GM15510 (cell line): ENCODE results near the gene ANXA9.

ENCODE experiments used
- POLR2A ChIP-seq: IDR thresholded peaks from 3 replicates; pipeline ENCODE4 v1.6.1; 2011; ENCODE audit warnings: borderline replicate concordance; ENCODE audit not compliant: insufficient read length; ENCODE audit errors: extremely low read depth

The ANXA9 gene

DNA sequence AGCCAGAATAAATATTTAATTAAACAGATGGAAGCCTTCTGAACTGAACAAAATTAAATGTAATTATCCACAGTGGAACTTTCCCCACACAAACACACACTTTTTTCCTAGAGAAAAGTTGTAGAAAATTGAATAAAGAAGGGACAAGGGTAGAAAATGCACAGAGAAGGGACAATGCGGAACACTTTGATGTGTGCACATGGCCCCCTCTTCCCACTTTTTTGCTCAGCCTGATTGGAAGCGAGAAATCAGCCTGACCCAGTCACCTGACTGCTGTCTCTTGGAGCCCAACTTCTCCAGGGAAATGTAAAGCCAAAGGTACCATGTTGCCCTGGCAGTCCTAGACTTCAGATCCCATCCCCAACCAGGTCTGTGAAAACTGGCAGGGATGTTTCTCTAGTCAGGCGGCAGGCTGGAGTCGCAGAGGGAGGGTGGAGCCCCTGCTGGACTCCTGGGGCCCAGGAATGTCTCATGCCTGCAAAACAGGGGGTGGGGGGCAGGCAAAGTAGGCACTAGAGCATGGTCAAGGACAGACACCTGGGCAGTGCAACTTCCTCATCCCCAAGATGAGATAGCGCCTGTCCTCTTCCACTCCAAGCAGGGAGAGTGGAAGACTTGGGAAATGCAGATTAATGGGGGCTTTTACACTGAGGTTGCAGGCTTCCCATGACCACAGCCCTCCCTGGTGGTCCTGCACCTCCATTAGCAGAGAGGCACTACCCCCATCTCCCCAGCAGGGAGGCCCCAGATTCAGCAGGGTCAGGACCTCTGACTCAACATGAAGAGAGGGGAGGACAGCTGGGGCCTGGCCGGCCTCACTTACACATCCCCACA, 10.3 kb upstream of the ANXA9 start:
- TF ChIP-seq POLR2A, result no peak

DNA sequence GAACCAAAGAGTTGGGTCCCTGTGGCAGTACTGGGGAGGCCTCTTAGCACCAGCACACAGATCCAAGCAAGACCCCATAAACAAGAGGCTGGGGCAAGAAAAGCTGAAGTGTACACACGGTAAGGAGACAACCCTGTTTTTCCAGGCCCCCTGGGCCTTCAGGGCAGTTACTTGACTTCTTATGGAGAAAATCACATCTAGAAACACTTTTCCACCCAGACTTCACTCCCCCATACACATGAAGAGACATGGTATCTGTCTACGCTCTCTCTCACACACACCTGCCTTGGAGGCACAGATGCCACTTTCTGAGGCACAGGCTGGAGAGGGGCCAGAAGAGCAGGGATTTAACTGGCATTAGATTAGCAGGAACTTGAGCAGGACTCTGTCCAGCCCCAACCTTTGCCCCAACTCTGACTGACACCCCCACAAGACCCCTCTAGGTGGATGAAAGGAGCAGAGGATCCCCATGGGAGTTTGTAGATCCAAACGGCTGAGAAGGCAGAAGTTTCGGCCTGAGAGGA, 9.6 kb upstream of the ANXA9 start:
- TF ChIP-seq POLR2A, result no peak

DNA sequence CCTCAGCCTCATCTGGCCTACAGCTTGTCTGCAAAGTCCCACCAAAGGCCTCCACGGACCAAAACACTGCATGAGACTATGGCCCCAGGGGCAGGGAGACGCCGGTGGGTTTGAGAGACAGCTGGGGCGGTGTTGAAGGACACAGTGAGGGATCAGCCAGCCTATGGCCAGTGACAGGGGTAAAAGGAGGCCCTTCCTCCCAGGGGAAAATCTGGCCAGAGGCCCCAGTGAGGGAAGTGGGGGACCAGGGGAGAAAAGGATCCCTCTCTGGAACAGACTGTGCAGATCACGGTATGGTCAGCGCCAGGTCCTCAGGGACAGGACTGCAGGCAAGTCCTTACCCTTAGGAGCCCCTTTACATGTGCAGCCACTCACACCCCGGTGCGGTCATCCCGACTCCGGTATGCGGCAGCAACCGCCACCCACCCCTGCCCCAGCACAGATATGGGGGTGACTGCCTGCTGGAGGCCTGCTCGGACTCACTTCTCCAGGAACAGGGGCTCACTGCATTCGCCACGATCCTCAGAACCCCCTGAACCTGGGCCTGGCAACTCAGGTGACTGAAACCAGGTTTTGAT, 8.7 kb upstream of the ANXA9 start:
- no peak for TF ChIP-seq POLR2A

DNA sequence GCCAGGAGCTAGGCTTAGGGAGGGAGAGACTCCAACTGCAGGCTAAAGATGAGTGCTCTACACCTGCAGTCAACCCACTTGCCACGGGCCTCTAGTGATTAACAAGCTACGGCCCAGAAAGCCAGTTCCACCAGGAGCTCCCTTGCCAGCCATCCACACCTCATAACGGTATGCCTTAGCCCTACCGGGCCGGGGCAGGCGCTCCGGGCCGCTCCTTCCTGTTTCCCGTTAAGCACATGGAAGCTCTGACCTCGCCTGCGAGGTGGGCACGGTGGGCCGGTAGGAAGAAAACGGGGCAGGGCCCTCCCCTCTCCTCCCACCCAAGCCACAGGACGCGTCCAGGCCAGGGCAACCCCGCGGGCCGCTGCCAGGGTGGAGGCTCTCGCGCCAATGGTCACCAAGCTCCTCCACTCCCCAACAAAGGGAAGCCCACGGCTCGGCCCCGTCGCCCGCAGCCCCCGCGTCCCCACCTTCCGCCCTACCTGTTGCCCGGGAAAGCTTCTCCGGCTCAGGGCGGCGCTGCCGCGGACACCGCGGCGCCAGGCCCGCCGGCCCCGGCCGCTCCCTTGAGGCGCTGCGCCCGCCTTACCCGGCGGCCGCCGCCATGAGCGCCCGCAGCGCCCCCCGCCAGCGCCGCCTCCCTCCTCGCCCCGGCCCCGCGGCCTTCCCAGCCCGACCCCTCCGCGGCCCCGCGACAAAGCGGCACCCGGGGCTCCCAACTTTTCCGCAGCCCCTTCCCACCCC, 8.1 kb upstream of the ANXA9 start:
- no peak for TF ChIP-seq POLR2A

DNA sequence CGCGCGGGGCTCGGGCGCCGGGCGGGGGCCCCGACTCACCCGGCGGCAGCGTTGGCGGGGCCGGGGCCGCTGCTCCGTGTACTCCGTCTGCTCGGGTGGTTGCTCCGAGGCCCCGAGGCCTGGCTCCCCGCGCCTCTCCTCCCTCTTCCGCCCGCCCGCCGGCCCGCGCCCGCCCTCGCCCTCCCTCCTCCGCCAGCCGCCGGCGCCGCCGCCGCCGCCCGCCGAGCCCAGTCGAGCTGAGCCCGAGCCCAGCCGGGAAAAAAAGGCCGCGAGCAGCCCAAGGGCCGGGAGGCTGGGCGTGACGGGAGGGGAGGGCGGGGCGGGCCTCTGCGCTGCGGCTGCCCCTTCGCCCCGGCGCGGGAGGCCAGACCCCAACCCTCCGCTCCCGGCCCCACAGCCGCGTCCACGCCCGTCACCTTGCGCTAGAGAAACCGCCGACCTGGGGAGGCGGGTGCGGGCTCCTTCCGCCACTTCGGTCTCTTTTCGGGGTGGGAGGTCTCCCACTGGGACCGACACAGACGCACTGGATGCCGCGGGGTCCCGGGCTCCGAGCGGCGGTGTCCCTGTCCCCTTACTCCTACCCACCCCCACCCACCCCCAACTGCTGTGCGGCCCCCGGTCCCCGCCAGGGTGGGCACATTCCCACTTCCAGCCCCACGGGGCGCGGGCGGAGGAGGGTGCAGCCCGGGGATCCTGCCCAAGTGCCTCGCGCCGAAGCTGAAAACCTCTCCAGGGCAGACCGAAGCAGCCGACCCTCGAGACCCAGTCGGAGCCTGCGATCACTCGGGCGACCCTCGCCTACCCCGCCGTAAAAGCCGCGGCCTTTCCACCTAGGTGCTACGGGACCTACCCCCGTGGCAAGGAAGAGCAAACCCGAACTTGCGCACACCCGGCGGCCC, 7.3 kb upstream of the ANXA9 start, which contains the start of gene CERS2:
Gene CERS2 (minus strand): TSS at position 256 of the 899 bp plus-strand sequence. CDS start 5,745 bp downstream, outside the sequence.
- peak; percentile 40 for TF ChIP-seq POLR2A

DNA sequence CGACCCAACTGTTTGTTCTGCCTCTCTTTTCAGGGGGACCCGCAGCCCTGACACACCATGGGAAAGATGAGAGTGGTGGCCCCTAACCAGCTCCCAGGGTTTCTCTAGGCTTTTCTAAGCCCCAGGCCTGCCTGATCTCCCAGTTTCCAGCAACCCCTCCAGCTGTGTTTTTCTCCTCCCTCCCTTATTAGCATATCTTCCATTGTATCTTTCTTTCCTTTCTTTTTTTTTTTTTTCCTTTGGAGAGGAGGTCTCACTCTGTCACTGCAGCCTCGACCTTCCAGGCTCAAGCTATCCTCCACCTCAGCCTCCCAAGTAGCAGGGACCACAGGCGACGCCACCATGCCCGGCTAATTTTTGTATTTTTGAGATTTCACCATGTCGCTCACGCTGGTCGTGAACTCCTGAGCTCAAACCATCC, 5.7 kb upstream of the ANXA9 start:
- no peak for TF ChIP-seq POLR2A

DNA sequence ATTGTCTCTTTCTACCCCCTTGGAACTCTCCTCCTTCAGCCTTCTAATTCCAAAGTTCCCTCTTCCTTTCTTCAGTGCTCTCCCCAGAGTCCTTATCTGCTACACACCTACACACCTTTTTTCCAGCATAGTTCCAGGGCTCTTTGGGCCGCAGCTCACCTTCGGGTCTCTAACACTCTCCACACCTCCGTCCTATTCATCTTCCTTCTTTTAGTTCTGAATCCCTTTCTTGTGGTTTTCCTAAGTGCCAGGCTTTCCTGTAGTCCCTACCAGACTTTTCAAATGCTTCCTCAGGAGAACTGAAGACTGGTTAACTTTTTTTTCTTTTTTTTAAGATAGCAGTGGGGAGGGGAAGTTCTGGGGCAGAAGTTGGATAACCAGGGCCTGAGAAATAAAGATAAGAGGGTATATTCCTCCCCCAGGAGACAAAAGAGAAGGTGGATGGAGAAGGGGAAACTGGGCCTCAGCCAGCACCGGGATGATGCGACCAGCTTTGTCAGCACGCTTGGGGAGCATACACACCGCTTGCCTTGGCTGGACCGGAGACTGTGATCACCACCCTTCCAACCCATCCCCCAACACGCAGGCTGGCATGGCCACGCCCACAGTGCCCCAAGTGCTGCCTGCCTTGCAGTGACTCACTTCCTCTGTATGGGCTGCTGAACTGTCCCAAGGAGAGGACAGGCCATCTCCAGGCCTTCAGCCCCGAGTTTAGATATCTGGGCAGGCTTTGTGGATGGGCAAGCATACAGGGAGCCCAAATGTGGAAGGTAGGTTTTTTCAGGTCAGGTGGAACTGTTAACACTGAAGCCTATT, 5.0 kb upstream of the ANXA9 start:
- TF ChIP-seq POLR2A, result no peak

DNA sequence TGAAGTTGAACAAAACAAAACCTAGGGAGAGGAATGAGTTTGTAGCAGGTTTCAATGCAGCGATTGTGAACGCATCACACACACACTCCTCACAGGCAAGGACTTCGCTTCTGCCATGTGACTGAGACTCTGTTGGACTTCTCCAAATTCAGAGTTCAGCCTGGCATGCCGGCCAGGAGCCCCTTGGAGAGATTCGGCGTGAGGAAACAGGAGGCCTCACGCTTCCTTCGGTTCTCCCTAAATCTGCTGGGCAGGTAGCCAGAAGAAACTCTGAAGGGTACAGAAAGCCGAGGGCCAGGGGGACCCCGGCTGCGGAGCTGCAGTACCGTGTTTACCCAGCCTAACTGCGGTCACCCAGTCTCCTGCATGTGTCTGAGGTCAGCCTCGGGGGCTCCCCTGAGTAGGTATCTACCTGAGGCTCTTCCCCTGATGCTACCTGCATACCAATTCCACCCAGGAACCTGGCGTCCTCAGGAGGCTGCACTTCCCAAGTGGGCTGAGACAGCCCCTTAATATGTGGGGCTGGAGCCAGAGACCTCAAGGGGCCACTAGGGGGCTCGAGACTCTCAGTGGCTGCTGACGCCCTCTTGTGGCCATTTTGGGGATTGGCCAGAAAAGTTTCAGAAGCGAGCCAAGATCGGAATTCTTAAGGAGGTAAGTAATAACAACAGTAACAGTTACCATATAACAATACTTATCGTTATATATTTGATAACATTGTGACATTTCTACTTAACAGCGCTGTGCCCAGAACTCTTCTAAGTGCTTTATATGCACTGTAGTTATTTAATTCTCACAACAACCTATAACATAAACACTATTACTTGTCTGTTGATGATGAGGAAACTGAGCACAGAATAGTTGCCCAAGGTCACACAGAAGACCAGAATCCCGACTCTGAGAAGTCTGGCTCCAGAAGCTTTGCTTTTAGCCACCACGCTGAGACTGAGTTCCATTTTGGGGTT, 2.7 kb upstream of the ANXA9 start:
- TF ChIP-seq POLR2A, result no peak

DNA sequence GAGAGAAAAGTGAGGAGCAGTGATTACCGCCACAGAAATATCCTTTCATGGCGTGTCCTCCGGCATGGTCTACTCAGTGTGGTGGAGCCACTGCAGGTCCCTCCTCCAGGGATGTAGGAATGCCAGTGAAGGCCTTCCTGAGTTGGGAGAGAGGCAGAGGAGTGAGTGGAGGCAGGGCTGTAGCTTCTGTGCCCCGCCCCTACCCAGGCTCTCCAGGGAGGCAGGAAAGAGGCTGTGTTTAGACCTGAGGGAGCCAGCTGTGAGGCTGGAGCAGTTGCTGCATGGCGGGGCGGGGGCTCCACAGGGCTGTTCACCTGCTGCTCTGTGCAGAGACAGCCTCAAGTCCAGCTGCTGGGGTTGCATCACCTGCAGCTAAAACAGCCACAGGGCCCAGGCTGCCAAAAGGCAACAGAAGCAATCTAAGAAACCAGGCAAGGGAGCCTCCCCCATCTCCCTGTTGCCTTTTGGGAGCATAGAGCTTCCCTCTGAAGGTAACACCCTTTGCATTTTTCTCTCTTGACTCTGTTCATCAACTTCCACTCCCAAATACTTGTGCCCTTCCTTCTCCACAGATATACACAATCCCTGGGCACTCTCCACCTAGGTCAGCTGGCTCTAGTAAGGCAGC, 801 bp upstream of the ANXA9 start:
- no peak for TF ChIP-seq POLR2A

DNA sequence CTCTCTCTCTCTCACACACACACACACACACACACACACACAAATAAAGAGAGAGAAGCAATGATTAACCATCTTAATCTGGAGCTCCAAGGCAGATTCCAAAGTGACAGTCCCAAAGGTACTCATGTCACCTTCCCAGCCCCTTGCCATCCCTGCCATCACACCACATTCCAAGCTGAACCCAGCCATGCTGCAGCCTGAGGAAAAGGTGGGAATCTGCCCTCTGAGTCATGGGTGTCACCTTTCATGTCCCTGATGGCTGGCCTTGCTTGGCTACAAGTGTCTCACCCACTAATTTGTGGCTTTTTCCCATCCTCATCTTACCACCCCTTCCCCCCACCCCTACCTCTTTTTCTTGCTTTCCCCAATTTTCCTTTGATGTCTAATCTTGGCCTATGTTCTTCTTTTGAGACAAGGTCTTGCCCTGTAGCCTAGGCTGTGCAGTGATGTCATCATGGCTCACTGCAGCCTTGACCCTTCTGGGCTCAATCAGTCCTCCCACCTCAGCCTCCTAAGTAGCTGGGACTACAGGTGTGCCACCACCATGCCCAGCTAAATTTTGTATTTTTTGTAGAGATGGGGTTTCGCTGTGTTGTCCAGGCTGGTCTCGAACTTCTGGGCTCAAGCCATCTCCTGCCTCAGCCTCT, 3.2 kb downstream of the ANXA9 start:
- TF ChIP-seq POLR2A, result no peak

DNA sequence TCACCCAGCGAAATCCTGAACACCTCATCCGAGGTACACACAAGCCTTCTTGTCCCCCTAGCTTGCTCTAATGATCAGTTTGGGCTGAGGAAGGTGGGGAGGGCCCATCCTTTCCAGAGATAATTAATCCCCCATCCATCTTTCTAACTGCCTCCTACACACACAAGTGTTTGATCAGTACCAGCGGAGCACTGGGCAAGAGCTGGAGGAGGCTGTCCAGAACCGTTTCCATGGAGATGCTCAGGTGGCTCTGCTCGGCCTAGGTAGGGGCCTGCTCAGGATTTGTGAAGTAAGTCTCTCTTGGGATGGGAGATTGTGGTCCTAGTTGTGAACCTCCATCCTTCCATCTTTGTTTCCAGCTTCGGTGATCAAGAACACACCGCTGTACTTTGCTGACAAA, 5.8 kb downstream of the ANXA9 start:
- TF ChIP-seq POLR2A, result no peak
